Neural cell (in vitro differentiated cells): Measurements from ENCODE around the gene SAE1. TPM values are rescaled to one million over a fixed set of nuclear protein-coding genes. Genes with fewer than 3 reads are reported as not detected.
A peak's percentile ranks its signal among the peaks of the same experiment; 100 is the strongest.

ENCODE experiments used
- H2AFZ ChIP-seq: fragments of 200-600, 300-800 bp; sonication (generic), shearing (Covaris generic); 2 replicates; pipeline ENCODE4 v1.6.0; 2014; ENCODE audit warnings: low read depth, mild to moderate bottlenecking, antibody characterized with exemption, low read length, moderate library complexity
- H3F3A ChIP-seq: fragments of 200-600 bp; shearing (Covaris generic); 2 replicates; pipeline ENCODE4 v1.6.1; 2016; ENCODE audit warnings: mild to moderate bottlenecking, moderate library complexity, mixed read lengths, antibody characterized with exemption, low read length; ENCODE audit not compliant: insufficient read depth, poor library complexity, severe bottlenecking
- H3K27ac ChIP-seq: fragments of 200-600, 300-800 bp; sonication (generic), shearing (Covaris generic); 2 replicates; pipeline ENCODE4 v1.5.1; 2014; ENCODE audit warnings: mild to moderate bottlenecking, low read length, moderate library complexity
- H3K27me3 ChIP-seq: fragments of 300-800, 200-600 bp; sonication (generic), shearing (Covaris generic); 2 replicates; pipeline ENCODE4 v1.6.0; 2014; ENCODE audit warnings: mild to moderate bottlenecking, low read depth, low read length, moderate library complexity; ENCODE audit not compliant: insufficient read depth
- H3K36me3 ChIP-seq: fragments of 300-800, 200-600 bp; sonication (generic), shearing (Covaris generic); 2 replicates; pipeline ENCODE4 v1.5.1; 2014; ENCODE audit warnings: mild to moderate bottlenecking, antibody characterized with exemption, low read length, moderate library complexity; ENCODE audit not compliant: insufficient read depth
- H3K4me2 ChIP-seq: fragments of 300-800, 200-600 bp; sonication (generic), shearing (Covaris generic); 2 replicates; pipeline ENCODE4 v1.6.0; 2014; ENCODE audit warnings: mild to moderate bottlenecking, low read length
- H3K4me3 ChIP-seq: fragments of 300-800, 200-600 bp; sonication (generic), shearing (Covaris generic); 2 replicates; pipeline ENCODE4 v1.5.1; 2014; ENCODE audit warnings: mild to moderate bottlenecking, low read length, moderate library complexity
- H3K79me2 ChIP-seq: fragments of 200-600 bp; shearing (Covaris generic); replicated peaks from 2 replicates; pipeline ENCODE4 v1.6.0; 2014; ENCODE audit warnings: mild to moderate bottlenecking, low read length, moderate library complexity; ENCODE audit not compliant: insufficient read depth
- H3K9ac ChIP-seq: fragments of 300-800, 200-600 bp; sonication (generic), shearing (Covaris generic); 2 replicates; pipeline ENCODE4 v1.6.1; 2016; ENCODE audit warnings: mild to moderate bottlenecking, low read length, mixed read lengths
- H3K9me2 ChIP-seq: fragments of 200-600 bp; shearing (Covaris generic); 2 replicates; pipeline ENCODE4 v1.6.1; 2016; ENCODE audit warnings: mild to moderate bottlenecking, low read length, mixed read lengths; ENCODE audit not compliant: insufficient read depth
- H3K9me3 ChIP-seq: fragments of 200-600, 300-800 bp; sonication (generic), shearing (Covaris generic); 2 replicates; pipeline ENCODE4 v1.6.1; 2016; ENCODE audit warnings: mild to moderate bottlenecking, mixed run types, low read length, moderate library complexity, mixed read lengths
- H4K20me1 ChIP-seq: fragments of 200-600 bp; shearing (Covaris generic); 2 replicates; pipeline ENCODE4 v1.6.1; 2016; ENCODE audit warnings: mild to moderate bottlenecking, mixed run types; ENCODE audit not compliant: insufficient read depth
- EP300 ChIP-seq: fragments of 450-650 bp; conservative IDR thresholded peaks from 2 replicates; pipeline ENCODE4 v1.6.1; 2014; ENCODE audit warnings: antibody characterized with exemption, mild to moderate bottlenecking, moderate library complexity; ENCODE audit not compliant: poor library complexity, severe bottlenecking
- EZH2 ChIP-seq: fragments of 200-600, 300-800 bp; shearing (Covaris generic), sonication (generic); IDR thresholded peaks from 2 replicates; pipeline ENCODE4 v1.6.1; 2014; ENCODE audit warnings: antibody characterized with exemption, low read length, borderline replicate concordance, mild to moderate bottlenecking; ENCODE audit not compliant: insufficient read depth, poor library complexity, severe bottlenecking
- MXI1 ChIP-seq: fragments of 450-650 bp; conservative IDR thresholded peaks from 2 replicates; pipeline ENCODE4 v1.6.1; 2014; ENCODE audit warnings: antibody characterized with exemption, mild to moderate bottlenecking; ENCODE audit not compliant: poor library complexity, severe bottlenecking
- POLR2AphosphoS5 ChIP-seq: IDR thresholded peaks from 2 replicates; pipeline ENCODE4 v1.6.1; 2012
- RAD21 ChIP-seq: fragments of 450-650 bp; conservative IDR thresholded peaks from 2 replicates; pipeline ENCODE4 v1.6.1; 2014; ENCODE audit warnings: antibody characterized with exemption, mild to moderate bottlenecking, moderate library complexity
- SMC3 ChIP-seq: fragments of 450-650 bp; conservative IDR thresholded peaks from 2 replicates; pipeline ENCODE4 v1.6.1; 2014; ENCODE audit warnings: antibody characterized with exemption, mild to moderate bottlenecking, moderate library complexity; ENCODE audit not compliant: poor library complexity
- TAF1 ChIP-seq: IDR thresholded peaks from 2 replicates; pipeline ENCODE4 v1.6.1; 2012; ENCODE audit warnings: low read depth
- polyA plus RNA-seq: library from polyadenylated mRNA; depleted of rRNA; stranded (reverse); fragments of >200 nt; gene quantifications from 2 replicates; pipeline ENCODE4 v1.2.3, GENCODE V29; 2014
- TF ChIP-seq, protein P1 (sequence below): fragments of 450-650 bp; IDR thresholded peaks from 2 replicates; pipeline ENCODE4 v1.5.1; 2014; ENCODE audit warnings: antibody characterized with exemption, mild to moderate bottlenecking, moderate library complexity; ENCODE audit not compliant: poor library complexity, severe bottlenecking
- TF ChIP-seq, protein P2 (sequence below): IDR thresholded peaks from 2 replicates; pipeline ENCODE4 v1.6.1; 2012; ENCODE audit warnings: borderline replicate concordance

Gene SAE1
- polyA plus RNA-seq, 1 donor from 2014 or later = 178 TPM

DNA sequence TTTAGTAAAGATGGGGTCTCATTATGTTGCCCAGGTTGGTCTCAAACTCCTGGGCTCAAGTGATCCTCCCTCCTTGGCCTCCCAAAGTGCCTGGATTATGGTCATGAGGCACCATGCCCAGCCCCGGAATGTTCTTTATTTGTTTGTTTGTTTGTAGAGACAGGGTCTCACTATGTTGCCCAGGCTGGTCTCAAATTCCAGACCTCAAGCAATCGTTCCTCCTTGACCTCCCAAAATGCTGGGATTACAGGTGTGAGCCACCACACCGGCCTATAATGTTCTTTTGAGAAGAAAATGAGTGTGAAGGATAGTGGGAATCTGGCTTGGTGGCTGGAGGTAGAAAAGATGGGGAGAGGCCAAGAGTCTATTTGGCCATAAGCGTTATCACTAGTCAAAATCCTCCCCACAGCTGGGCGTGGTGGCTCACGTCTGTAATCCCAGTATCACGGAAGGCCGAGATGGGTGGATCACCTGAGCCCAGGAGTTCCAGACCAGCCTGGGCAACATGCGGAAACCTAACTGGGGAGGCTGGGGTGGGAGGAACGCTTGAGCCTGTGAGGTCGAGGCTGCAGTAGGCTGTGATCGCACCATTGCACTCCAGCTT, 105.5 kb downstream of the SAE1 start:
- Histone ChIP-seq H3K27ac (no peak overlapping the region), H3K4me2 (no peak overlapping the region), H3K9me3 (no peaks in the 10 kb centered on the region), H3K4me3 (no peak overlapping the region), H3K9me2 (no peaks in the 10 kb centered on the region), H3K36me3 (no peaks in the 10 kb centered on the region), H3K9ac (no peak overlapping the region), H3K27me3 (no peaks in the 10 kb centered on the region), H3K79me2 (no peaks in the 10 kb centered on the region), H2AFZ (no peak overlapping the region), H3F3A (no peaks in the 10 kb centered on the region), H4K20me1 (no peaks in the 10 kb centered on the region)
- TF ChIP-seq RAD21 (no peak), EP300 (no peak), POLR2AphosphoS5 (no peak), MXI1 (no peak), EZH2 (no peak), TAF1 (no peak), SMC3 (no peak)
- TF ChIP-seq, protein P1, sequence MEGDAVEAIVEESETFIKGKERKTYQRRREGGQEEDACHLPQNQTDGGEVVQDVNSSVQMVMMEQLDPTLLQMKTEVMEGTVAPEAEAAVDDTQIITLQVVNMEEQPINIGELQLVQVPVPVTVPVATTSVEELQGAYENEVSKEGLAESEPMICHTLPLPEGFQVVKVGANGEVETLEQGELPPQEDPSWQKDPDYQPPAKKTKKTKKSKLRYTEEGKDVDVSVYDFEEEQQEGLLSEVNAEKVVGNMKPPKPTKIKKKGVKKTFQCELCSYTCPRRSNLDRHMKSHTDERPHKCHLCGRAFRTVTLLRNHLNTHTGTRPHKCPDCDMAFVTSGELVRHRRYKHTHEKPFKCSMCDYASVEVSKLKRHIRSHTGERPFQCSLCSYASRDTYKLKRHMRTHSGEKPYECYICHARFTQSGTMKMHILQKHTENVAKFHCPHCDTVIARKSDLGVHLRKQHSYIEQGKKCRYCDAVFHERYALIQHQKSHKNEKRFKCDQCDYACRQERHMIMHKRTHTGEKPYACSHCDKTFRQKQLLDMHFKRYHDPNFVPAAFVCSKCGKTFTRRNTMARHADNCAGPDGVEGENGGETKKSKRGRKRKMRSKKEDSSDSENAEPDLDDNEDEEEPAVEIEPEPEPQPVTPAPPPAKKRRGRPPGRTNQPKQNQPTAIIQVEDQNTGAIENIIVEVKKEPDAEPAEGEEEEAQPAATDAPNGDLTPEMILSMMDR = no peak
- TF ChIP-seq, protein P2, sequence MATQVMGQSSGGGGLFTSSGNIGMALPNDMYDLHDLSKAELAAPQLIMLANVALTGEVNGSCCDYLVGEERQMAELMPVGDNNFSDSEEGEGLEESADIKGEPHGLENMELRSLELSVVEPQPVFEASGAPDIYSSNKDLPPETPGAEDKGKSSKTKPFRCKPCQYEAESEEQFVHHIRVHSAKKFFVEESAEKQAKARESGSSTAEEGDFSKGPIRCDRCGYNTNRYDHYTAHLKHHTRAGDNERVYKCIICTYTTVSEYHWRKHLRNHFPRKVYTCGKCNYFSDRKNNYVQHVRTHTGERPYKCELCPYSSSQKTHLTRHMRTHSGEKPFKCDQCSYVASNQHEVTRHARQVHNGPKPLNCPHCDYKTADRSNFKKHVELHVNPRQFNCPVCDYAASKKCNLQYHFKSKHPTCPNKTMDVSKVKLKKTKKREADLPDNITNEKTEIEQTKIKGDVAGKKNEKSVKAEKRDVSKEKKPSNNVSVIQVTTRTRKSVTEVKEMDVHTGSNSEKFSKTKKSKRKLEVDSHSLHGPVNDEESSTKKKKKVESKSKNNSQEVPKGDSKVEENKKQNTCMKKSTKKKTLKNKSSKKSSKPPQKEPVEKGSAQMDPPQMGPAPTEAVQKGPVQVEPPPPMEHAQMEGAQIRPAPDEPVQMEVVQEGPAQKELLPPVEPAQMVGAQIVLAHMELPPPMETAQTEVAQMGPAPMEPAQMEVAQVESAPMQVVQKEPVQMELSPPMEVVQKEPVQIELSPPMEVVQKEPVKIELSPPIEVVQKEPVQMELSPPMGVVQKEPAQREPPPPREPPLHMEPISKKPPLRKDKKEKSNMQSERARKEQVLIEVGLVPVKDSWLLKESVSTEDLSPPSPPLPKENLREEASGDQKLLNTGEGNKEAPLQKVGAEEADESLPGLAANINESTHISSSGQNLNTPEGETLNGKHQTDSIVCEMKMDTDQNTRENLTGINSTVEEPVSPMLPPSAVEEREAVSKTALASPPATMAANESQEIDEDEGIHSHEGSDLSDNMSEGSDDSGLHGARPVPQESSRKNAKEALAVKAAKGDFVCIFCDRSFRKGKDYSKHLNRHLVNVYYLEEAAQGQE = no peak

DNA sequence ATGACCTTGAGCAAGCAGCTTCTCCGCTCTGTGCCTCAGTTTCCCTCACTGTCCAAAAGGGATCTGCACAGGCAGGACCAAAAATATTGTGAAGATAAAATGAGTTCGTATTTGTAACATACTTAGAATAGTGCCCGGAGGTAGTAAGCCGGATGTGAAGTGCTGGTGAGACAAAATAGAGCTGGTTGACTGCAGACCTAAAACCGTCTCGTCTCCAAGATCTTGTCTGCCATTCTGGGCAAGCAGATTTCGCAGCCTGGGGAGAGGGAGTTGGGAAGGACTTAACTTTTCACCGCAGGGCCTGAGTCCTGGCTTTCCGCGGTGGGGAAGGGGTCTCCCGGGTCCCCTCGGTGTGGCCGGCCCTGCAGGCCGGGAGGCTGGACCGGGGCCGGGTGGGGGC, 108.5 kb downstream of the SAE1 start:
- peak overlapping the region; percentile 66 for H3K9ac ChIP-seq
- no peaks in the 10 kb centered on the region for H3K27me3 ChIP-seq
- H3K27ac ChIP-seq = peak overlapping the region; percentile 58
- H2AFZ ChIP-seq = no peak overlapping the region
- no peaks in the 10 kb centered on the region for H3K79me2 ChIP-seq
- no peaks in the 10 kb centered on the region for H3K9me2 ChIP-seq
- H3K4me2 ChIP-seq = peak overlapping the region; percentile 44
- H3F3A ChIP-seq = no peaks in the 10 kb centered on the region
- H3K36me3 ChIP-seq = no peaks in the 10 kb centered on the region
- TF ChIP-seq MXI1 (no peak), EP300 (no peak)
- no peaks in the 10 kb centered on the region for H3K9me3 ChIP-seq
- H4K20me1 ChIP-seq = no peaks in the 10 kb centered on the region
- peak overlapping the region; percentile 62 for H3K4me3 ChIP-seq
